IPS DF 4.7 (cell line): ENCODE data around the gene IDH1.
"Not testable (repeated sequence)": the region's sequence is repeated elsewhere in the genome, so short reads cannot be mapped to it uniquely, and the experiment has no call there.

Source experiments
- DNase-seq: peaks from one replicate; pipeline ENCODE4 v3.0.0-alpha.2; 2013; ENCODE audit warnings: low spot score; ENCODE audit errors: extremely low read depth

Gene IDH1

DNA sequence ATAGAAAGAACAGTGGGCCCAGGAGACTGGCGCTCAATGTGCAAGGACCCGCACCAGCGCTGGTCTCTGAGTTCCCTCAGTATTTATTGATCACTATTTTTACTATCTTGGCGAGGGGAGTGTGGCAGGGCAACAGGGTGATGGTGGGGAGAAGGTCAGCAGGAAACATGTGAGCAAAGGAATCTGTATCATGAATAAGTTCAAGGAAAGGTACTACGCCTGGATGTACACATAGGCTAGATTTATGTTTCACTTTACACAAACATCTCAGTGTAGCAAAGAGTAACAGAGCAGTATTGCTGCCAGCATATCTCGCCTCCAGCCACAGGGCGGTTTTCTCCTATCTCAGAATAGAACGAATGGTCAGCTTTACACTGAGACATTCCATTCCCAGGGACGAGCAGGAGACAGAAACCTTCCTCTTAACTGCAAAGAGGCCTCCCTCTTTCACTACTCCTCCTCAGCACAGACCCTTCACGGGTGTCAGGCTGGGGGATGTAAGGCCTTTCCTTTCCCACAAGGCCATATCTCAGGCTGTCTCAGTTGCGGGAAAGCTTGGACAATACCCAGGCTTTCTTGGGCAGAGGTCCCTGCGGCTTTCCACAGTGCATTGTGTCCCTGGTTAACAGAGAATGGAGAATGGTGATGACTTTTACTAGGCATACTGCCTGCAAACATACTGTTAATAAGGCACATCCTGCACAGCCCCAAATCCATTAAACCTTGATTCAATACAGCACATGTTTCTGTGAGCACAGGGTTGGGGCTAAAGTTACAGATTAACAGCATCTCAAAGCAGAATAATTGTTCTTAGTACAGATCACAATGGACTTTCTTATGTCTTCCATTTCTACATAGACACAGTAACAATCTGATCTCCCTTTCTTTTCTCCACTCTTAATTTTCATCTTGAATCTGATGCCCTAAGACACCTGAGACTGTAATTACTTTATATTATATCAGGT, 2.3 kb upstream of the IDH1 start:
- DNase-seq: not testable (repeated sequence)

DNA sequence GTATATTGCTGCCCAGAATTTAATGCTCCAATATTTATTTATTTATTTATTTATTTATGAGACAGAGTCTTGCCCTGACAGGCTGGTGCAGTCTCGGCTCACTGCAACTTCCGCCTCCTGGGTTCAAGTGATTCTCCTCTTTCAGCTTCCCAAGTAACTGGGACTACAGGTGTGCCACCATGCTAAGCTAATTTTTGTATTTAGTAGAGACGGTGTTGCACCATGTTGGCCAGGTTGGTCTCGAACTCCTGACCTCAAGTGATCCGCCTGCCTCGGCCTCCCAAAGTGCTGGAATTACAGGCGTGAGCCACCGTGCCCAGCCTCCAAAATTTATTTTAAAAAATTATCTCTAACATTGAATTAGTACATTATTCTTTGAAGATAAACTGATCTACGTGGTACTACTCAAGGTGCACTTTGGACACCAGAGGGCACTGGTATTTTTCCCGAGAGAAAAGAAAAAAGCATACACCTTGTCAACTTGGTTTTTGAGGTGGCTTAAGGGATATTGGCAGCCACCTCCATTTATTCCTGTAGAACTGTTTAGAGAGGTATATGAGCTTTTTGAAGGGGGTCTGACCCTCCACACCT, 1.4 kb upstream of the IDH1 start:
- DNase-seq: no peak

DNA sequence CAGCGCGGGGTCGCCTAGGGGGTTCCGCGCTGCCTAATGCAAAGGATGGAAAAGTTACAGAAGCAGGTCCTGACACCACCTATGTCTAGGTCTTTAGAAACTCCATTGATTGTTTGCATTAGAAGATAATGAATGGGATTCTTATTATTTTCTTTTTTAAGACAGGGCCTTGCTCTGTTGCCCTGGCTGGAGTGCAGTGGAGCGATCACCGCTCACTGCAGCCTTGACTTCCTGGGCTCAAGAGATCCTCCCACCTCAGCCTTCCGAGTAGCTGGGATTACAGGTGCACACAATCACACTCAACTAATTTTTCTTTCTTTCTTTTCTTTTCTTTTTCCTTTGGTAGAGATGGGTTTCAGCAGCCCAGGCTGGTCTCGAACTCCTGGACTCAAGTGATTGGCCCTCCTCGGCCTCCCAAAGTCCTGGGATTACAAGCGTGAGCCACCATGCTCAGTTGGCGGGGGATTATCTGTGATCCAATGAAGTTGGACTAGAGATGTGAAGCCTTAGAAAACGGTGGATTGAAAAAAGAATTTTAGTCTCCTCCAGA, 761 bp upstream of the IDH1 start:
- no peak for DNase-seq

DNA sequence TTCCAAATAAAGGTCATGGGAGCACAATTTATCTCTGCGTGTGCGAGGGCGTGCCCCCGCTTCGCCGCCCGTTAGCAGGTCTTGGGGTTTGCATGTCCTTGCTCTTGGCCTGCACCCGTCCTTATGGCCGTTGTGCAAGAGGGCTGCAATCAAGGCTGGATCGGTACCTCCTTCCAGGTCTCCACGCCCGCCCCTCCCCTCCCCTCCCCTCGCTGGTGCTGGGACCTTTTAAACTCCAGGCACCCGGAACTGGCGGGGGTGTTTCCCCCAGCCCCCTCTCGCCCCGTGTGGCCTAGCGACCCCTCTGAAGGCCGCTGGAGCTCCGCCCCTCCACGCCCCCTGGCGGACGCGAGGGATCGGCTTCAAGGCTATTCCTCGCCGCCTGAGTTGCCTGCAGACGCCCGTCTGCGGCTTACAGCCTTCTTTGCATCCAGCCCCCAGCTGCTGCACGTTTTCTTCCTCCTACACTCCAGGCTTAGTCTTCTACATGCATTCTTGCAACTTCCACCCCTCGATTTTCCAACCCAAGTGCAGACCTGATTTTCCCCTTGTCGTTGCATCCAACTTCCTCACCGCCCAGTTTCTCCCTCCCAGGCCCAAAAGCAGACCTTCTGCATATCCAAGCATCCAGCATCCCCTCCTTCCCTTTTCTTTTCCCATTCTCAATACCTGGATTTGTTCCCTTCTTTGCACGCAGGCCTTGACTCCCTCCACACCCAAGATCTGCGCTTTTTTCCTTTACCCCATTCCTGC, 577 bp downstream of the IDH1 start:
- DNase-seq: no peak

DNA sequence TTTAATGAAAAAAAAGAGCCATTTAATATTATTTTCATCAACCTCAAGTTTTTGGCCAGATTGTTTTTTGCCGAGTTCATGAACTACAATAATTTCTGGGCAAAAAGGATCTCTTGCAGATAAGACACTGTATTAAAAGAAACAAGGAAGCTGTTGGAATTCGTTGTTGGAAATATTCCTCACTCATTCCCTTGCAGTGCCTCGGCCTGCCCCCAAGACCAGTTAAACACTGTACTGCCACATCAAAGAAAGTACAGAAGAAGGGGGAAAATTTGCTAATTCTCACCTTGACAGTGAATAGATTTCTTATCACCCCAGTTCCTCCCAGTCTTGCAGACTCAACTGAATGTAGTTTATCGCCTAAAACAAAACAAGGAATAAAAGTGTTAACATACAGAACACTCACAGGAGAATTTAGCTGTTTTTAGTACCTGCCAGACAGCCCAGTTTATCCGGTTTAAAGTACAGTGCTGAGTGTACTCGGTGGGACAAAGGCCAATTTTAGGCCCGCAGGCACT, 1.2 kb downstream of the IDH1 start:
- DNase-seq: no peak

DNA sequence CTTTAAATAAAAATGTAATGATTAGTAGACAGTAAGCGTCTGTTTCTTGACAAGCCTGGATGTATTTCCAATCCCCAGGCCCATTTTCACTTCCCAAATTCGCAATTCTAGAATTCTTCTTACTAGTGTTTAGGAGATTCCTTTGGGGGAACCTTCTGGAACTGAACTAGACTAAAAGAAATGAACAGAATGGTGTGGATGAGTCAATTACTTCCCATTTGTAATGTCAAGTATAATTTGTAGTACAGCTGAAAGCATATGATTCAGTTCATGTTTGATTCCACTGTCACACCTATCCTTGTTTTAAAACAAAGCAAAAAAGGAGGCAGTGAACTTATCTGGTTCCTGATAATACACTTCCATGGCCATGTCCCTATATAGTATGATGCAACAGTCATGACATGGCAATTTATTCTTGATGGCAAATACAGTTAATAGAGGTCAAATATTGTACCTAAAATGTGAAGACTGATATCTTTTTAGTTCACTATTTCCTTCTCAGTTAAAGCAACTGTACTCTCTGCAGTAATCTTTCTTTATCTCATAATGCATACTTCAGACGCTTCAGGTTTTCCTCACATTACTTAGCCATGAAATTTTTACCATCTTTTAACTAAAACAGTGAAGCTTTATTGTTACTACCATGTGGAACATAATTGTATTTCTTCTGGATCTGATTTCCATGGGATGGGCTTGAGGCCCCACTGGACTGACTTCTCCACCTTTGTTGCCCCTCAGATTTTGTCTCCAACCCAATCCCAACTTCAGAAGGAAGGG, 2.0 kb downstream of the IDH1 start:
- DNase-seq: no peak

DNA sequence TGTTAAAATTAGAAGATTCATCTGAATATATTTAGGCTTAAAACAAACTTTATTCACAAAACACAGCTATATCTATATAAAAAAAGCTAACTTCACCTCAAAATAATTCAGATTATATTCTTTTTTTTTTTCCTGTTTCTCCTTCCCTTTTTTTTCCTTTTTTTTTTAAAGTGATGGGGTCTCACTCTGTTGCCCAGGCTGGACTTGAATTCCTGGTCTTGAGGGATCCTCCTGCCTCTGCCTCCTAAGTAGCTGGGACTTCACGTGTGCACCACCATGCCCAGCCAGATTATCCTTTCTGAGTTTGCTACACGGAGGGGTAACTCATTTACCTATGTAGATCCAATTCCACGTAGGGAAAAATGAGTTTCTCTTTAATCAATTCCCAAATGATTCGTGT, 3.8 kb downstream of the IDH1 start:
- DNase-seq: no peak

DNA sequence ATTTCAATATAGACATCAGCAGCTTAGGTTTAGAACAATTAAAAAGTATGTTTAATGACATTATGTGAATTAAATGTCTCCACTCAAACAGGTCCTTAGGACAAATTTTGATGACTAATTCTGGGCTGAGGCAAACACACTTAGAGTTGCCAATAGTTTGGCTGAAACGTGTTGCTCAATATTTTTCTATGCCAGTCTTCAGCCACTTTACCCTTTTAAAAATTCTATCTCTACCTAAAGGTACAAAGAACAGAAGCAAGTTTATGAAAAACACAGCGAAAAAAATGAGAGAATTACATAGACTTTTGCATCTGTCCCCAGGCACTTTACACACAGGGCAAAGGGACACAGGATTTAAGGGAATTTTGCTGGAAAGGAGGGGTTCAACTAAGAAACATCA, 4.5 kb downstream of the IDH1 start:
- no peak for DNase-seq

DNA sequence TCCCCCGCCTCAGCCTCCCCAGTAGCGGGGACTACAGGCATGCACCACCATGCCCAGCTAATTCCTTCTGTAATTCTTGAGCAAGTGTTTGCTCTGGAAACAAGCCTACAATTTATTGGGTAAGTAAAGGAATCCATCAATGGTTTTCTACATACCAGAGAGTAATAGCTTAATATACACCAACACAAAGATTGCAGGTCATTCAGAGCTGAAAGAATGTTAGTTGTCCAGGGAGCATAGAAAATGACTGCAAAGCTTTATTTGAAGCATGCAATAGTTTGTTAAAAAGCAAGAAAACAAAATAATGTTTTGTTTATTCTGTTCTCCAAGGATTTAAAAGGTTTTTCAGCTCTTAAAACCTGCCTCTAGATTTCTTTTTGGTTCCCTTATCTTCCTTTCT, 5.6 kb downstream of the IDH1 start:
- DNase-seq: no peak

DNA sequence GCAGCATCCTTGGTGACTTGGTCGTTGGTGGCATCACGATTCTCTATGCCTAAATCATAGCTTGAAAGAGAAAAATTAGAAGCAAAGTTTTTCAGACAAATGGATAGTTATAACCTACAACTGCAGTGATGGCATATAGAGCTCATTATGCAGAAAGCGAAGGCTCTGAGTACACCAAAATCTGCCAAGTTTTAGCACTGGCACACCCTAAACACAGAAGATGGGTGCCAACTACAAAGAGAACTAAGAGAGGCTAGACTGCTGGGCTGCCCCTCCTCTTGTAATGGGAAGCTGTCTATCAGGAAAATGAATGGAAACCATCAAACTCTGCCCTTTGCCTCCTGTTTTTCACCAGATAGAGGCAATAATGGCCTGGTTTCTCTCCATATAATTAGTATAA, 6.3 kb downstream of the IDH1 start:
- DNase-seq: no peak

DNA sequence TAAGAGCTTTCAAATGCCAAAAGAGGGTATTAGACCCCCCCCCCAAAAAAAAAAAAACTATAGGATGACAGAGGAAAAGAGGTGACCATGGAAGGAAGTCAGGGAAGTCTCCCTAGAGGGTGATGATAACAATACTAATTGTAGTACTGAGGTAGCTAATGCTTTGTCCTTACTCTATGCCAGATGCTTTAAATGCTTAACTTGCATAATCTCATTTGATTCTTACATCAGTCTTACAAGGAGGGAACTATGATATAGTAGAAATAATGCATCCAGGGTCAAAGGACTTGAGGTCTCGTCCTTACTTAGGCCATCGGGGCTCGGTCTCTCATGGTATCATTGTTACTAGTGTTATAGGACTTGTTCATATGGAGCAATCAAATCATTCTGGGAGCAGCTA, 9.1 kb downstream of the IDH1 start:
- DNase-seq: no peak

DNA sequence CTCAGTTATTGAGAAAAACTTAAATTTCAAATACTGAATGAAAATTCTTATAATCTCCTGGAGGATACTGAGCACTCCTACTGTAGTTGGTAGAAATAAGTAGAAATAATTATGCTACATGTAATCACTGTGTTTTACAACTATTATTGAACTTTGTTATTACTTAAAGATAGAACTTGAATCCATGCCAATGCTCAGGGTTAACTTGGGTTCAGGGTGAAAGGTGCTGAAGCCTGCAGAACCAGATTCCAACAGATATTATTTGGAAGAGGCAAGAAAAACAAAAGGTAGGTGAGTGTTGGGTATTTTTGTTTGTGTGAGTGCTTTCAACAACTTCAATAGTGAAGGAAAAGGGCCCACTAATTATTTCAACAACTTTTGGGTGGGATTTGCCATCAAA, 10.4 kb downstream of the IDH1 start:
- no peak for DNase-seq

DNA sequence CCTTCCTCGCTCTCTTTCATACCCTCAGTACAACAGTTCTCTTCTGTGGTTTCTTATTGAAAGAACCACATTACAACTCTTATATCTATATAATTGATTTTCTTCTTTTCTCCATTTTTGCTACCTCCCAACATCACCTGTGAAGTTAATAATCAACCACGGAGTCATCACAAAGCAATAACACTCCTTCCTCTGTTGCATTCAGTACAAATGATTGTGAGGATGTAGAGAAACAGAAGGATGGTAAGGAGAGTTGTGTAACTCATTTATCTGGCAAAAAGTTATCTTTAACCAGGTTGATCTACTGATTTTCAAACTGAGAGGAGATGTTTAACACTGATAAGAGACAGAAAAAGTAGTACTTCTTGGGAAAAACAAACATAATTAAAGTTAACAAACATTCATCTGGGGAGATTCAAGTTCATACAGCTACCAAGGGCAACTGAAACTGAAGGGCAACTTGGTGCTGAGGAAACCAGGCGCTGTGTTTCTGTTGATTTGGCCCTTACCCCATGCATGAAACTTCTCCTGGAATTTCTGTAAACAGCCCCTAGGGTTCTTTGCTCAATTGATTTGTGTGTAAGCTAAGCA, 14.2 kb downstream of the IDH1 start:
- DNase-seq: no peak

DNA sequence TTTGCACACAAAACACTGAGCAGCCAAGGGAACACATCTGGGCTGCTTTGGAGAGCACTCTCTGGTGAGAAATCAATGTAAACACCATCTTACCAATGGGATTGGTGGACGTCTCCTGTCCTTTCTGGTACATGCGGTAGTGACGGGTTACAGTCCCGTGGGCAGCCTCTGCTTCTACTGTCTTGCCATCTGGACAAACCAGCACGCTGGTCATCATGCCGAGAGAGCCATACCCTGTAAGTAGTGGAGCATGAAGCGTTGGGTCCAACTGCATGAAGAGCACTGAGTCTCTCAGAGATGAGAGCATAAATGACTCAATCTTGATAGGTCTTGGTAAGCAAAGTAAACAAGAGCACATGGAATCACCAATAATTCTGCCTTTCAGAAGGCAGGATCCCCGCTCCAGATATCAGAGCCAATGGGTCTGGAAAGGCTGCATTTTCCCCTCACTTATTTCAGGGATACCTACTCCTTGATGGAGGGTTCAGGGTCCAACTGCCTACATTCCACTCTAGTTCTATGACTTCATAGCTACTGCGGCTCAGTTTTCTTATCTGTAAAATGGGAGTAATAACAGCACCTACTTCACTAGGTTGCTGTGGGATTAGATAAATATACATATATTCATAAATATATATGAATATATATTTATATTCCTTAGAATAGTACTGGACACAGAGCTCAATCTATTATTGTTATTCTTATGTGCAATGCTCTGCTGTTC, 14.9 kb downstream of the IDH1 start:
- DNase-seq: no peak

DNA sequence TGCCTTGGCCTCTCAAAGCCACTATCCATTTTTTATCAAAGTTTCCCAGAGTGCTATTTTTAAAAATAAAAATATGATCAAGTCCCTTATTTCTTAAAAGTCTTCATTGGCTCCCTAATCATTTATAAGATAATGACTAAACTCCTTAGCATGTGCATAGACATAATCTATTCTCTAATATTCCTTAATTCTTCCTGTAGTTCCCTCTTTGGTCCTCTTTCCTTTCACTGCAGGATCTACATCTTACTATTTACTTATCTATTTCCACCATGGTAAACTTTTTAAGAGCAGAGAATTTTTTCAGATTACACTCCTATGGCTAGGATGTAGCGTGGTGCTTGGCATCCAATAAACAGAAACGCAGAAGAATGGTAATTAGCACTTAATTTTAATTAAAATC, 19.0 kb downstream of the IDH1 start:
- no peak for DNase-seq

DNA sequence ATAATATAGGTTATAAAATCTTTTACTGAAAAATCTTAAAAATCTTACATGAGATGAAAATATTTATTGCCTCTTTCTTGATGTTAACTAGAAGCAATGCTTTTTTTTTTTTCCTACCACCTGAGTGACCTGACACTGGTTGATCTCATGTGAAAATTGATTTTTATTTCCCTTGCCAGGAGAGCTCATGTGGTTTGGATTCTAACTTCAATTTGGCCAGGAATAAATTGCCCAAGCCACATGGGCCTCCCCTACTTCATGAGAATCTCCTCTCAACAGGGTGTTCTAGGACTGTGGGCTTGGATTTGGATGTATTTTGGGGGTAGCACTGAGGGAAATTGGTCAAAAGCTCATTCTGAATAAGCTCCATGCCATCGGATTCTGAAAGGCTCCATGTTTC, 20.1 kb downstream of the IDH1 start:
- no peak for DNase-seq

DNA sequence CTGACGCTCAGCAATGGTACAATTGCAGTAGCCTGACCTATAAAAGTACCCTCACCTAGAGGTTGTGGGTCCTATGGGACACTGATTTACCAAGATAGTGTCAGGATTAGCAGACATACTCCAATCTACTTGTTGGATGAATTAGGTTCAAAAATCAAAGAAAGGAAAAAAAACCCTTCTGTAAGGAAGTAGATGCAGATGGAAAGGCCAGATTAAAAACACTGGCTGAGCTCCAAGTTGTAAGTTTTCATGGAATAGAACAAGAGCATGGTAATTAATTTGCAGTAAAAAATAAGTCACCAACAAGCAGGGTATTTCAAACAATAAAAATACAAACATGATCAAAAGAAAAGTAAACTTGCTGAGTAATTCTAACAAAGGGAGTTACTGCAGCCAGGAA, 26.4 kb downstream of the IDH1 start:
- no peak for DNase-seq

DNA sequence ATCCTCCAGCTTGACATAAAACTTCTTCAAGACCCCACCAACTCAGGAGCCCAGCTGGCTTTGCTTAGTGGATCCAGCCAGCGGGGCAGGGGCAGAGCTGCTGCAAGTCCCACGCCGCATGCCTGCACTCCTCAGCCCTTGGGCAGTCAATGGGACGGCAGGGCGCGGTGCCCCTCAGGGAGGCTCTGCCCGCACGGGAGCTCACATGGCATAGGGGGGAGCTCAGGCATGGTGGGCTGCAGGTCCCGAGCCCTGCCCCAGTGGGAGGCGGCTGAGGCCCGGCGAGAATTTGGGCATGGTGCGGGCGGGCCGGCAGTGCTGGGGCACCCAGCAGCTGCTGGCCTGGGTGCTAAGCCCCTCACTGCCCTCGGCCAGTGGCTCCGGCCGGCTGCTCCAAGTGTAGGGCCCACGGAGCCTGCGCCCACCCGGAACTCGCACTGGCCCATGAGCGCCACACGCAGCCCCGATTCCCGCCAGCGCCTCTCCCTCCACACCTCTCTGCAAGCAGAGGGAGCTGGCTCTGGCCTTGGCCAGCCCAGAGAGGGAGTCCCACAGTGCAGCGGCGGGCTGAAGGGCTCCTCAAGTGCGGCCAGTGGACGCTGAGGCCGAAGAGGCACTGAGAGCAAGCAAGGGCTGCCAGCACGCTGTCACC, 27.2 kb downstream of the IDH1 start:
- DNase-seq: no peak

DNA sequence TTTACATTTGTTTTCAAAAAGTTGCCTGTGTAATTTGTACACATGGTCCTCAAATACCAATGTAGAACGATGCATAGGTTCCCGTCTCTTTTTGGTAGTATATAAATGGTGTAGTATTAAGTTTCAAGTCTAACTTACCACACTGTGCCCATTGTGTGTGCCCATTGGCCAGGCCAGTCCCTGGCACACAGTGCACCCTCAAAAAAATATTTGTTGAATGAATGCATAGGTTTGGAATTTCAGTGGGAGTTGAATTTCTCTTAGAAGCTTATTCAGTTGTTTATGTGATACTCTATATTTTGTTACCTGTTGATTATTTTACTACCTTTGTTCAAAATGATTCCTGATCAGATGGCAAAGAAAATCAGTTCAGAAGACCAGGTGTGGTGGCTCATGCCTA, 30.1 kb downstream of the IDH1 start:
- no peak for DNase-seq
